ENCODE results near the gene SLC22A17.
A peak's percentile ranks its signal among the peaks of the same experiment; 100 is the strongest.
"Not testable (repeated sequence)": the region's sequence is repeated elsewhere in the genome, so short reads cannot be mapped to it uniquely, and the experiment has no call there.

The SLC22A17 gene

DNA sequence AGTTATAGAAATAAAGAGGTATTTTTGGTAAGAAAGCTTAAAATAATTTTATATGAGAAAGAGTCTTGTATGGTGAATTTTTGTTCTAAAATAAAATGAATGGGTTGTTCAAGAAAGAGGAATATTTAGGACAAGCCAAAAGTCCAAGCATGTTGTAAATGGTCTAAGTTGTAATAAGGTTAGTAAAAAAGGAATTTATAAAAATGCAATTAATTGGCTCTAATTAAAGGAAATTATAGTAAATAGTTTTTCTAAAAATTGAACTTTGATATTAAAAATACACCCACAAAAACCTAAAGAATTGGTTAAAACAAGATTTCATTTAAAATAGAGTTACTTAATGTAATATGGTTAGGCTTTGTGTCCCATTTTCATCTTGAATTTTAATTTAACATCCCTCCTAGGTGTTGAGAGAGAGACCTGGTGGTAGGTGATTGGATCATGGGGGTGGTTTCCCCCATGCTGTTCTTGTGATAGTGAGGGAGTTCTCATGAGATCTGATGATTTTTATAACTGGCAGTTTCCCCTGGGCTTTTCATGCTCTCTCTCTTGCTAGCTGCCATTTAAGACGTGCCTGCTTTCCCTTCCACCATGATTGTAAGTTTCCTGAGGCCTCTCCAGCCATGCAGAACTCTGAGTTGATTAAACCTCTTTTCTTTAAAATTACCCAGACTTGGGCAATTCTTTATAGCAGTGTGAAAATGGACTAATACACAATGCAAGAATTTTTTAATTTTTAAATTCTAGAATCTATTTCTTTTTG is 13.0 kb downstream of the SLC22A17 start:
- no peak for DNase-seq (ENCODE audit: low spot score)

DNA sequence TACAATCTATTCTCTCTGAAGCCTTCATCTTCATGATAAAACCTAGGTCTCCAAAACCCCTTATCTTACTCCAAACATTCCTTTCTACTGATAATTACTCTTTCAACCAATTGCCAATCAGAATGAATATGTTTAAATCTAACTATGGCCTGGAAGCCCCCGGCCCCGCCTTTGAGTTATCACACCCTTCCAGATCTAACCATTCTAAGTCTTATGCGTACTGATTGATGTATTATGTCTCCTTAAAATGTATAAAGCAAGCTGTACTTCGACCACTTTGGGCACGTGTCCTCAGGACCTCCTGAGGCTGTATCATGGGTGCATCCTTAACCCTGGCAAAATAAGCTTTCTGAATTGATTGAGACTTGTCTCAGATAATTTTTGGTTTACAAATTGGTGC is 17.1 kb downstream of the SLC22A17 start:
- DNase-seq (ENCODE audit: low spot score) = no peak

DNA sequence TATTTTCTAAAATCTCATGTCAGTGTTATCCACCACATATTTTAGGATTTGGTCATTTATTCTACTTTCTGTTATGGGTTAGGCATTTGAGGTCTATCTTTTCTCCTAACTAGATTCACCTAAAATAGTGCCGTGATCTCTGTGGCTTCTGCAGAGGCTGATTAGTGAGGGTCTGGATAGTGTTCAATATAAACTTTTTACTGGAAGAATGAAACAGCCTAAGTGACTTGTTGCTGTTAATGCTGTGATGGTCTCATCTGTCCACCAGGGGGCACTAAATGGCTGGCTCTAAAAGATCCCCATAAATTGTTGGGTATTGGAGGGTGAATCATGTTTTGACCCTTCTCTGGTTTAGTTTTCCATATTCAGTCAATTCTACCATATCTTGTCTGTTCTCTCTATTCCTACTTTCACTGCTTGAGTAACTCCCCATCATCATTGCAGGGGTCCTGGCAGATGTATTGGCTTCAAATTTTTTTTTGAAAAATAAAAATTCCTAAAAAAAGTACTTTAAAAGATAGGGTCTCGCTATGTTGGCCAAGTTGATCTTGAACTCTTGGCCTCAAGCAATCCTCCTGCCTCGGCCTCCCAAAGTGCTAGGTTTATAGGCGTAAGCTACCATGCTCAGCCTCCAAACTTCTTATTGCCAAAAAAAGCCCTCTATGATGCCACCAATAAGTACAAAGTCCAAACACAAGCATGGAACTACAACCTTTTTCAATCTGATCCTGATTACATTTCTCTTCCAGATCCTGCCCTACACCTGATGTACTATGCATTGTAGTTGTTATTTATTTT is 24.5 kb downstream of the SLC22A17 start:
- peak; percentile 83 for DNase-seq (ENCODE audit: low spot score)

DNA sequence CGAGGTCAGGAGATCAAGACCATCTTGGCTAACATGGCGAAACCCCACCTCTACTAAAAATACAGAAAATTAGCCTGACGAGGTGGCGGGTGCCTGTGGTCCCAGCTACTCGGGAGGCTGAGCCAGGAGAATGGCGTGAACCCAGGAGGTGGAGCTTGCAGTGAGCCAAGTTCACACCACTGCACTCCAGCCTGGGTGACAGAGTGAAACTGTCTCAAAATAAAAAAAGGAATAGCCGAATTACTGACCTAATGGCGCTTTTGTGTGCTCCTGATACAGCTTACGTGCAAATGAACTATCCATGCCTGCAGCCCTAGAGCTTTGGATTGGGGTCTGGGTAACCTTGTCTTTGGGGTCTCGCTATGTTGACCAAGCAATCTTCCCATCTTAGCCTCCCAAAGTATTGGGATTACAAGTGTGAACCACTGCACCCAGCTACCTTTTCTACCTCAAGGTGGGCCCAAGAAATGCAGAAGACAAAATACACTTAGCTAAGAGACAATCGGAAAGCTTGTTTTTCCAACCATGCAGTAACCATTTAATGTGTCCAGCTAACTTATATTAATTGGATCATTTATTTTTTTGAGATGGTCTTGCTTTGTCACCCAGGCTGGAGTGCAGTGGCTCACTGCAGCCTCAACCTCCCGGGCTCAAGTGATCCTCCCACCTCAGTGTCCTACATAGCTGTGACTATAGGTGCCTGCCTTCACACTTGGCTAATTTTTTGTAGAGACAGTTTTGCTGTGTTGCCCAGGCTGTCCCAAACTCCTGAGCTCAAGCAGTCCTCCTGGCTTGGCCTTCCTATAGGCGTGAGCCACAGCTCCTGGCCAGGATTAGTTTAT is 26.0 kb downstream of the SLC22A17 start:
- no peak for DNase-seq (ENCODE audit: low spot score)

DNA sequence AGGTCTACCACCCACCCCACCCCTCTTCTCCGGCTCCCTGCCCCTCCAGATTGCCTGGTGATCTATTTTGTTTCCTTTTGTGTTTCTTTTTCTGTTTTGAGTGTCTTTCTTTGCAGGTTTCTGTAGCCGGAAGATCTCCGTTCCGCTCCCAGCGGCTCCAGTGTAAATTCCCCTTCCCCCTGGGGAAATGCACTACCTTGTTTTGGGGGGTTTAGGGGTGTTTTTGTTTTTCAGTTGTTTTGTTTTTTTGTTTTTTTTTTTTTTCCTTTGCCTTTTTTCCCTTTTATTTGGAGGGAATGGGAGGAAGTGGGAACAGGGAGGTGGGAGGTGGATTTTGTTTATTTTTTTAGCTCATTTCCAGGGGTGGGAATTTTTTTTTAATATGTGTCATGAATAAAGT is 26.9 kb downstream of the SLC22A17 start:
- not testable (repeated sequence) for DNase-seq (ENCODE audit: low spot score)

DNA sequence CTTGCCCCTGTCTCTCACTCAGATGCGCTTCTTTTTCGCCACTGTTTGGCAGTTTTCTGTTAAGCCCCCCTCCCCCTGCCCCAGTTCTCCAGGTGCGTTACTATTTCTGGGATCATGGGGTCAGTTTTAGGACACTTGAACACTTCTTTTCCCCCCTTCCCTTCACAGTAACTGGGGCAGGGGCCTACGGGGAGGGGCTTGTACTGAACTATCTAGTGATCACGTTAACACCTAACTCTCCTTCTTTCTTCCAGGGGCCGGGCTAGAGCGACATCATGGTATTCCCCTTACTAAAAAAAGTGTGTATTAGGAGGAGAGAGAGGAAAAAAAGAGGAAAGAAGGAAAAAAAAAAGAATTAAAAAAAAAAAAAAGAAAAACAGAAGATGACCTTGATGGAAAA is 27.7 kb downstream of the SLC22A17 start:
- DNase-seq (ENCODE audit: low spot score) = no peak

DNA sequence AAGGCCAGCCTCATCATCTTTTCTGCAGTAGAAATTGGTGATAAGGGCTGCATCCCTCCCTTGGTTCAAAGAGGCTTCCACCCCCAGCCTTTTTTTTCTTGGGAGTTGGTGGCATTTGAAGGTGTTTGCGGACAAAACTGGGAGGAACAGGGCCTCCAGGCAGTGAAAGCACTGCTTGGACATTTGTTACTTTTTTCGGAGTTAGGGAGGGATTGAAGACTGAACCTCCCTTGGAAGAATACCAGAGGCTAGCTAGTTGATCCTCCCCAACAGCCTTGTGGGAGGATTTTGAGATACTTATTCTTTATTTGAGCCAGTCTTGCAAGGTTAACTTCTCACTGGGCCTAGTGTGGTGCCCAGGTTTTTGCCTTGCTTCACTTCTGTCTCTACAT is 28.2 kb downstream of the SLC22A17 start:
- no peak for DNase-seq (ENCODE audit: low spot score)

DNA sequence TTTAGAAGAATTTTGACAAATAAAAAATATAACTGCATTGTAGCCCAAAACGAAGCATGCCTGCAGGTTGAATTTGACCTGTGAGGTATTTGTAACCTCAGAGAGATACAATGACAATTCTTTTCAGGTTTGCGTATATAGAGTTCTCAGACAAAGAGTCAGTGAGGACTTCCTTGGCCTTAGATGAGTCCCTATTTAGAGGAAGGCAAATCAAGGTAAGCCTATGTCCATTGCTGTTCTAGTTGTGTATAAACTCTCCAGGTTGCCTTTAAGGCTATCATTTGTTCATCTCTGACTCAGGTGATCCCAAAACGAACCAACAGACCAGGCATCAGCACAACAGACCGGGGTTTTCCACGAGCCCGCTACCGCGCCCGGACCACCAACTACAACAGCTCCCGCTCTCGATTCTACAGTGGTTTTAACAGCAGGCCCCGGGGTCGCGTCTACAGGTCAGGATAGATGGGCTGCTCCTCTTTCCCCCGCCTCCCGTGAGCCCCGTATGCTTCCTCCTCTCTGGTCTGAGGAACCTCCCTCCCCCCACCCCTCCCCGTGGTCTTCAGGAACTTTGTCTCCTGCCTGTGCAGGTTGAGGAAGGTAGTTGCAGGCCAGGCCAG is 28.7 kb downstream of the SLC22A17 start:
- DNase-seq (ENCODE audit: low spot score) = no peak

DNA sequence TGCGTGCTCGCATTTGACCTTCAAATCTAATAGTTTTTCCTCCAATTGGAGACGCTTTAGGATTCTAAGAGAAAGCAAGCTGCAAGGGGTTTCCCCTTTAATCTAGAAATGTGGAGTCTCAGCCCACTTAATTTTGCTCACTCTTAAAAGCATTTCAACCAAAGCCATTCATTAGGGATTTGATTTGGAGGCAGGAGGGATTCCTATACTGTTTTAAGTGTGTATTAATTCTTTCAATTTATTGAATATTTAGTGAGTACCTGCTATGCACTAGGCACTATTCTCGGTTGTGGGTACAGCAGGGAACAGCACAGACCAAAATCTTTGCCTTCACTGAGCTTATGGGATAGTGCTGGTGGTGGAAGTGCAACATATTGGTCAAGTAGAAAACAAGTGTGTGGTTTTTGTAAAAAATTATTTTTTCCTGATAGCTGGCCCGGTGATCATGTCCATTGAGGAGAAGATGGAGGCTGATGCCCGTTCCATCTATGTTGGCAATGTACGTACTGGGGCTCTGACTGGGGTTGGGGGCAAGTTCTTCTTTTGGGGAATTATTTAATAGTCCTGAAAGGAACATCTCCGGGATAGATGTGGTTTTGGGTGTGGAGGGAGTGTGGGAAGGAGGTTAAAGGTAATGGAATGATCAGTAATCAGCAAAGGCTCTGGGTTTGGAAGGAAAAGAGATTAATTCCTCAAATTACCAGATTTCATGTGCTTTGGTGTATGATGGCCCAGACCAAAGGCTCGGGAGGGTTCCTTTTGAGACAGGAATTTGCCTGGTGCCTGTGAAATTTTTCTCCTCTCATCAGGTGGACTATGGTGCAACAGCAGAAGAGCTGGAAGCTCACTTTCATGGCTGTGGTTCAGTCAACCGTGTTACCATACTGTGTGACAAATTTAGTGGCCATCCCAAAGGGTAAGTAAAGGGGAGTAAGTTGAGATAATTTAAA is 29.8 kb downstream of the SLC22A17 start:
- DNase-seq (ENCODE audit: low spot score) = no peak

DNA sequence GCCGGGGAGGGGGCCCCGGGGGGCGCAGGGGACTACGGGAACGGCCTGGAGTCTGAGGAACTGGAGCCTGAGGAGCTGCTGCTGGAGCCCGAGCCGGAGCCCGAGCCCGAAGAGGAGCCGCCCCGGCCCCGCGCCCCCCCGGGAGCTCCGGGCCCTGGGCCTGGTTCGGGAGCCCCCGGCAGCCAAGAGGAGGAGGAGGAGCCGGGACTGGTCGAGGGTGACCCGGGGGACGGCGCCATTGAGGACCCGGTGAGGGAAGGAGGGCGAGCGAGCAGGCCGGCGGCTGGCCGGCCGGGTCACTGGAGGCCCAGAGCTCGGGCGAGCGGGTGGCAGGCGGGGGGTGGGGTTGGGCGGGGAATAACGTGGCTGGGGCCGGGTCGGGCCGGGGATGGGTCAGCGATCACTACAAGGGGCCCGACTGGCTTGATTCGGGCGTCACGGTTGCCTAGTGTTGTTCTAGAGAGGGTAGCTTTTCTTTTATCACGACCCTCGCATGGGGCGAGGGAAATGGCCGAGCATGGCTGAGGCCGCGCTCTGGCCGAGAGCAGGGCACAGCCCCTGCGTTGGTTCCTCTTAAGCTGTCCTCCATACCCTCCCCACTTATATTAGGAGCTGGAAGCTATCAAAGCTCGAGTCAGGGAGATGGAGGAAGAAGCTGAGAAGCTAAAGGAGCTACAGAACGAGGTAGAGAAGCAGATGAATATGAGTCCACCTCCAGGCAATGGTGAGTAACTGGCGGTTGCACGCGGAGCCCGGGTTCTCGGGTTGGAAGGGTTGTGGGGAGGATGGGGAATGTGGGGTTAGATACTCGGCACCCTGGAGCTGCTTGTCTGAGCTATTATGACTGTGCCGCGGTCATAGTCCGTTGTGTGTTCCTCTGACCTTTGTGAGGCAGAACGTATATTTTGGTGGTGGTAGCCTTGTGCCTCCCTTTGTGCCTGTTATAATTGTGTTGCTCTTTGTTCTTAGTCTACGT is 30.8 kb downstream of the SLC22A17 start:
- DNase-seq (ENCODE audit: low spot score) = no peak

DNA sequence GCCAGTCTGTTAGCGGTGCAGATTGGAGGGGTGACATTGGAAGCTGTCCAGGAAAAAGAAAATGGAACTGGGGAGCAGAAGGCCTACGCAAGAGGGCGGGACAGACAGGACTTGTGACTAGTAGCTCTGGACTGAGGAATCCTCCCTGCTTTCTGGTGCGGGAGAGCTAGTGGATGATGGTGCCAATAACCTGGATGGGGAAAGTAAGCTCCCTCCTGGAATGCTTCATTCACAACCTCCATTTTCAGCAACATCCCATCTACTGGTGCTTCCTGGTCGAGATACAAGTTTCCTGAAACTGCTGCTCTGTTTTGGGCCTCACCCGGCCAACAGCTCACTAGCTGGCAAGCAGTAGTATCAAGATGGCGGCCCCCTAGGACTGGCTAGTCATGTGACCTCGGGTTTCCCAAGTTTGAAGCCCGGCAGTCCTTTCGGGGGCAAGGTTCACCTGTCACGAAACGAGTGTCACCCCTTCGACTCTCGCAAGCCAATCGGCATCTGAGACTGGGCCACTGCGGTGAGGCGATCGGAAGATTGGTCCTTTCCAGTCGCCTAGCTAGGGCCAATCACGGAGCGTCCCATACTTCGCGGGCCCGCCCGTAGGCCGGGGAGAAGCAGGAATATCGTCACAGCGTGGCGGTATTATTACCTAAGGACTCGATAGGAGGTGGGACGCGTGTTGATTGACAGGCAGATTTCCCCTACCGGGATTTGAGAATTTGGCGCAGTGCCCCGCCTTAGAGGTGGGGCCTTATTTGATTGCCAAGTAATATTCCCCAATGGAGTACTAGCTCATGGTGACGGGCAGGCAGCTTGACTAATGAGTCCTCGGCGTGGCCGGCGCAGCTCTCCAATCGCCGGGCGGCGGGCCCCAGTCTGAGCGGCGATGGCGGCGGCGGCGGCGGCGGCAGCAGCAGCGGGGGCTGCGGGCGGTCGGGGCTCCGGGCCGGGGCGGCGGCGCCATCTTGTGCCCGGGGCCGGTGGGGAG is 31.8 kb downstream of the SLC22A17 start, which contains the start of gene PABPN1:
TSS of gene PABPN1 (plus strand) at position 874 of the 988 bp plus-strand sequence. CDS start at position 887, 13 bp downstream.
- DNase-seq (ENCODE audit: low spot score) = peak; percentile 100

DNA sequence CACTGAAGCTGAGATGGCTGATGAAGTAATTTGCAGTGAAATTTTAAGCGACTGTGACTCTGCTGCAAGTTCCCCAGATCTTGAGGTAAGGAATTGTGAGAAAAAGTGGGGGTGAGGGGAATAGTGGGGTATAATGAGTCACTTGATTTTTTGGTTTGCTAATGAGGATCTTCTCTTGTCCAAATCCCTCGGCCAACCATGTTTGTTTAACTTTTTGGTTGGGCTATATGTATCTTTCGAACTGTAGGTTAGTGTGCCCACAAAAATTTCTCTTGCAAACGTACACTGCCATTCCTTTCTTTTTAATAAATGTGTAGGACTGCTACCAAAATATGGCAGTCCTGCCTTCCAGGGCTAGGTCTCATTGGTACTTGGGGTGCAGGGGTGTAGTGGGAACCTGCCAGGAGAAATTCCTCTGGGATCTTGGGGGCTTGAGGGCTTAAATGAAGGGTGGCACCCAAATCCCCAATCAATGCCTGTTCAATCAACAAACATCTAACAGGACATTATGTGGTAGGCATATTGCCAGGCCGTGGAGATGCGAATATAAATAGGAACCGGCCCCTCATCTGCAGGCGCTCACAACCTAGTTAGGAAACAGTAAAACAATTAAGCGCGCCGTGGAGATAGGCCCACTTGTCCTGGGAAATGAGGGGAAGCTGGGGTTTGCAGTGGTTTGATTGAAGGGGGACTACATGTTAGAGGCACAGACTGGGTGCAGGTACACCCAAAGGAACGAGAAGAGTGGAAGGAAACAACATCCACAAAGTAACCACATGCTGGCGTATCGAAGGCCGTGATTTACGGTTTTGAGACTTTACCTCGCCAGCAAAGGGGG is 32.7 kb downstream of the SLC22A17 start:
- DNase-seq (ENCODE audit: low spot score) = no peak

DNA sequence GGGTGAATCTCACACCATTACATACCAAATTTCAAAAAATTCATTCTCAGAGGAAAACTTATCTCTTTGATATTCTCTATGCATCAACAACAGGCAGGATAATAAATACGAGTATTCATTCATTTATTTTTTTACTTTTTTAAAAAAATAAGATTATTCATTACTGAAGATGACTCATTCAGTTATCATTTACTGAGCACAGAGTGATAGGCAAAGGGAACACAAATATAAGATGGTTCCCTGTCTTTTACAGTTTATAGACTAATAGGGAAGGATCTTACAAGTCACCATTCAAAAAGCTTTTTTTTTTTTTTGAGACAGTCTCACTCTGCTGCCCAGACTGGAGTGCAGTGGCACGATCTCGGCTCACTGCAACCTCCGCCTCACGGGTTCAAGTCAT is 36.4 kb downstream of the SLC22A17 start:
- DNase-seq (ENCODE audit: low spot score) = no peak

DNA sequence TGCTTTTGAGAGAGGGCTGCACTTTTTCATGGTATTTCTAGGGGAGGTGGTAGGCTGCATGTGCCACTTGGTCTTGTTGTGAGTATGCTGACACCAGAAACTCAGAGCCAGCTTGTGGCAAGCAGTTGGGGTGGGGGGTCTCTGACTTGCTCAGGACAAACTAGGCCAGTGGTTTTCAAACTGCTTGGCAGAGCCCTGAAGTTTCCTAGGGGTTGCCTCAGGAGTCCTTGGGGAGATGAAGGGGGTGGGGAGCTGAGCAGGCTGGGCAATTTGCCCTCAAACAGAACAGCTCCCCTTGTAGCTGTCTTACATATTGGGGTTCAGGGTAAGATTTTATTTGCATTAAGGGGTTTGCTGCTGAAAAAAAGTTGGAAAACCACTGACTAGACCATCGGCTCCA is 42.1 kb downstream of the SLC22A17 start:
- no peak for DNase-seq (ENCODE audit: low spot score)

DNA sequence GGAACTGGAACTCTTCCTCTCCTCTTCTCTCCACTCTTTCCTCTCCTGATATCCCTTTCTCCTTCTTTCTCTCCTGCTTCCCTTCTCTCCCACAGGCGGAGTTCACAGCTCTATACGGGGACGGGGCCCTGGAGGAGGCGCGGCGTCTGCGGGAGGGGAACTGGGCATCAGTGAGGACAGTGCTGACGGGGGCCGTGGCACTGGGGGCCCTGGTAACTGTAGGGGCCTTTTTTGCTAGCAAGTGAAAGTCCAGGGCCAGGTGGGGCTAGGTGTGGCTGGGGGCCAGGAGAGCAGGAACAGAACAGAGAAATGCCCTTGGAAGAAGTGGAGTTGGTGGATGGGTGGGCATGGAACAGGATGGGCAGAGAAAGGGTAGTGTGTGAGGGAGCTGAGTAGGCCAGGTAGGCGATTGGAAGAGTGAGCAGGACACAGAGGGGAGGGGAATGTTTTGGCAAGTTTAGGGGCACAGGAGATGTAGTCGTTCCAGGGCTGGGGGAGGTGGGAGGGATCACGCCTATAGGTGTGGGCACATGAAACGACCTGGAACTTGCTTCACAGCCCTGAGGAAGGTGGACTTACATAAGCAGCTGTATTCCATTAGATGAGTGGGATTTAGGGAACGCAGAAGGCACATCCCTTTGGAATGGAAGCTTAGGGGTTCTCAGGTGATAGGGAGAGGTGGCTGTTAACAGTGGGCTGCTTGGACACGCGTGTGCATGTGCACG is 43.8 kb downstream of the SLC22A17 start:
- no peak for DNase-seq (ENCODE audit: low spot score)
